B cell (primary cell): Measurements from ENCODE around the gene CRISPLD2. TPM values are rescaled to one million over a fixed set of nuclear protein-coding genes. Genes with fewer than 3 reads are reported as not detected.
A peak's percentile ranks its signal among the peaks of the same experiment; 100 is the strongest.

ENCODE experiments used
- ATAC-seq: fragments of 200-7000 bp; cut with Tn5 transposase; one replicate; pipeline ENCODE4 v1.10.0; 2021; ENCODE audit warnings: low read depth, mild to moderate bottlenecking, moderate number of reproducible peaks, moderate library complexity
- CTCF ChIA-PET: fragments of 350-600 bp; sonication (Branson Sonifier 250); formaldehyde crosslinking; loops from one replicate; lab custom pipeline; 2021; ENCODE audit warnings: antibody characterized with exemption, inconsistent platforms; lab: Charles Lee
- POLR2A ChIA-PET: fragments of 350-600 bp; sonication (Branson Sonifier 250); formaldehyde crosslinking; loops from one replicate; lab custom pipeline; 2021; ENCODE audit warnings: antibody characterized with exemption; lab: Charles Lee
- DNase-seq: peaks from one replicate; pipeline ENCODE4 v3.0.0; 2013
- H2AFZ ChIP-seq: 2 replicates; pipeline ENCODE4 v1.6.1; 2012; ENCODE audit warnings: mild to moderate bottlenecking, low read depth, low read length; ENCODE audit not compliant: insufficient read depth, poor library complexity, severe bottlenecking
- H3K27ac ChIP-seq, 2 donors: 1 replicate in 1 of 2; 2 replicates in 1 of 2; pipeline ENCODE4 v1.5.1; 2012 to 2013; ENCODE audit warnings: low read length in 2 of 2, mild to moderate bottlenecking in 2 of 2, moderate library complexity in 1 of 2
- H3K27me3 ChIP-seq, 4 experiments: fragments of 200-600 bp in 1 of 4; sonication (generic) in 1 of 4; replicated peaks in 1 of 4; 1 replicate in 2 of 4; 2 replicates in 2 of 4; pipeline versions ENCODE4 v1.6.1 to v1.7.0; 2013 to 2016; ENCODE audit warnings: low read length in 3 of 4, mild to moderate bottlenecking in 2 of 4, mixed read lengths in 1 of 4, moderate library complexity in 1 of 4; ENCODE audit not compliant: insufficient read depth in 4 of 4, control insufficient read depth in 3 of 4; ENCODE audit errors: control extremely low read depth in 1 of 4
- H3K36me3 ChIP-seq, 2 experiments: replicated peaks in 1 of 2; 1 replicate in 1 of 2; 2 replicates in 1 of 2; pipeline versions ENCODE4 v1.6.1 to v1.7.1; 2013; ENCODE audit warnings: low read length in 1 of 2; ENCODE audit not compliant: insufficient read depth in 2 of 2, control insufficient read depth in 1 of 2; ENCODE audit errors: control extremely low read depth in 1 of 2, extremely low read depth in 1 of 2
- H3K4me1 ChIP-seq, 2 donors: fragments of 200-600 bp in 1 of 2; sonication (generic) in 1 of 2; 1 replicate in 1 of 2; 2 replicates in 1 of 2; pipeline versions ENCODE4 v1.5.1 to v1.6.1; 2013 to 2017; ENCODE audit warnings: low read length in 2 of 2; ENCODE audit not compliant: control insufficient read depth in 2 of 2, insufficient read depth in 2 of 2
- H3K4me2 ChIP-seq: replicated peaks from 2 replicates; pipeline ENCODE3; 2012; ENCODE audit warnings: mild to moderate bottlenecking, low read depth, low read length; ENCODE audit not compliant: poor library complexity, severe bottlenecking
- H3K4me3 ChIP-seq, 5 experiments: fragments of 200-600 bp in 1 of 5; sonication (generic) in 1 of 5; 1 replicate in 3 of 5; 2 replicates in 2 of 5; pipeline versions ENCODE4 v1.5.1 to v1.7.0; 2011 to 2016; ENCODE audit warnings: low read length in 4 of 5, mild to moderate bottlenecking in 4 of 5, low read depth in 2 of 5, control low read depth in 1 of 5, moderate library complexity in 1 of 5; ENCODE audit not compliant: insufficient read depth in 1 of 5; ENCODE audit errors: control extremely low read depth in 1 of 5, extremely low read depth in 1 of 5
- H3K79me2 ChIP-seq: fragments of 200-600 bp; sonication (generic); one replicate; pipeline ENCODE4 v1.6.0; 2016; ENCODE audit warnings: low read length; ENCODE audit not compliant: control insufficient read depth, insufficient read depth
- H3K9ac ChIP-seq: fragments of 200-600 bp; sonication (generic); 2 replicates; pipeline ENCODE4 v1.6.1; 2017; ENCODE audit warnings: mild to moderate bottlenecking, low read length, moderate library complexity
- H3K9me3 ChIP-seq, 3 donors: one replicate each; pipeline versions ENCODE4 v1.6.1 to v1.7.1; 2013; ENCODE audit warnings: low read length in 2 of 3; ENCODE audit not compliant: control insufficient read depth in 2 of 3, insufficient read depth in 1 of 3; ENCODE audit errors: control extremely low read depth in 1 of 3
- H4K20me1 ChIP-seq: 2 replicates; pipeline ENCODE4 v1.6.0; 2012; ENCODE audit warnings: mild to moderate bottlenecking, low read length; ENCODE audit not compliant: insufficient read depth, control insufficient read depth, poor library complexity, severe bottlenecking
- H3K27ac Mint-ChIP-seq: one replicate; pipeline ENCODE4 v1.8.0; 2021; ENCODE audit warnings: mixed read lengths
- H3K27me3 Mint-ChIP-seq: one replicate; pipeline ENCODE4 v1.8.0; 2021; ENCODE audit warnings: mixed read lengths
- H3K4me1 Mint-ChIP-seq: one replicate; pipeline ENCODE4 v1.8.0; 2021; ENCODE audit warnings: mixed read lengths
- H3K4me3 Mint-ChIP-seq: one replicate; pipeline ENCODE4 v1.8.0; 2021; ENCODE audit warnings: mixed read lengths
- H3K9me3 Mint-ChIP-seq: one replicate; pipeline ENCODE4 v1.8.0; 2022; ENCODE audit warnings: mixed read lengths; ENCODE audit not compliant: insufficient read depth
- CTCF ChIP-seq: fragments of 200-600 bp; IDR thresholded peaks from one replicate; pipeline ENCODE4 v1.8.0; 2022; ENCODE audit warnings: antibody characterized with exemption, mild to moderate bottlenecking
- EZH2 ChIP-seq: IDR thresholded peaks from 2 replicates; pipeline ENCODE4 v1.6.1; 2012; ENCODE audit warnings: borderline replicate concordance, low read depth, mild to moderate bottlenecking, moderate library complexity, low read length; ENCODE audit not compliant: insufficient read depth, poor library complexity, severe bottlenecking
- WGBS: methylation state at CpG from one replicate; pipeline ENCODE4 v1.1.5; 2013; ENCODE audit warnings: missing lambda C conversion rate; ENCODE audit not compliant: insufficient coverage; 5-methylcytosine and 5-hydroxymethylcytosine counted together
- intact Hi-C: fragments of 100-400 bp; cut with micrococcal nuclease; formaldehyde crosslinking; loops from one replicate; pipeline ENCODE4 v1.10.0; 2022
- polyA plus RNA-seq: library from polyadenylated mRNA; depleted of rRNA; stranded (reverse); fragments of >200 nt; gene quantifications from 2 replicates; pipeline ENCODE4 v1.2.3, GENCODE V29; 2012
- total RNA-seq, 2 donors: library from RNA; stranded (reverse); fragments of 120-200 nt in 1 of 2; gene quantifications; 1 replicate in 1 of 2; 2 replicates in 1 of 2; pipeline versions ENCODE4 v1.2.3 to v1.2.4, GENCODE V29; 2013 to 2022

The CRISPLD2 gene
- total and polyA plus RNA-seq, 2 donors (not counting 1 experiment from before 2014, with no cell fraction given), result 0.25 to 0.37 TPM

- intact Hi-C loops, result no loop called here
- DNase-seq (no peak), ATAC-seq (no peak)
- H3K4me1 Mint-ChIP-seq, result no peaks in the 10 kb centered on the region
- Histone ChIP-seq H3K36me3 (peaks cover 6 to 67% of the 10 kb centered on the region in 2 experiments), H3K27ac (no peak overlapping the region), H3K4me2 (no peak overlapping the region), H3K4me3 (peak overlapping the region in 1 of 5 experiments; percentile 14), H3K27me3 (no peaks in the 10 kb centered on the region), H3K9ac (no peak overlapping the region), H4K20me1 (peaks cover 19% of the 10 kb centered on the region), H3K9me3 (no peaks in the 10 kb centered on the region), H3K4me1 (no peaks in the 10 kb centered on the region), H3K79me2 (no peaks in the 10 kb centered on the region), H2AFZ (no peak overlapping the region)
- no peaks in the 10 kb centered on the region for H3K9me3 Mint-ChIP-seq
- POLR2A ChIA-PET, result no interaction called here
- H3K27me3 Mint-ChIP-seq, result no peaks in the 10 kb centered on the region
- 100% methylated on average over 5 of the region's 5 CpGs for WGBS
- TF ChIP-seq CTCF (no peak), EZH2 (no peak)
- no peak overlapping the region for H3K4me3 Mint-ChIP-seq
- CTCF ChIA-PET, result no interaction called here
- no peak overlapping the region for H3K27ac Mint-ChIP-seq
Observed at GRCh38 chr16:84777435-84777834, 42.4 kb upstream of the CRISPLD2 start.

GRCh38 chr16:84778720-84779119 is 41.1 kb upstream of the CRISPLD2 start:
- 94% methylated on average over 17 of the region's 18 CpGs for WGBS
- no peak overlapping the region for H3K4me3 ChIP-seq
- no peak overlapping the region for H3K4me2 ChIP-seq
- intact Hi-C loops, result no loop called here
- peaks cover 4 to 54% of the 10 kb centered on the region in 2 experiments for H3K36me3 ChIP-seq
- H3K9ac ChIP-seq, result no peak overlapping the region
- no peak overlapping the region for H2AFZ ChIP-seq
- no peaks in the 10 kb centered on the region for H3K79me2 ChIP-seq
- H3K4me3 Mint-ChIP-seq, result no peak overlapping the region
- no peak overlapping the region for H3K27ac ChIP-seq
- ATAC-seq, result no peak
- no peaks in the 10 kb centered on the region for H3K4me1 Mint-ChIP-seq
- no peak overlapping the region for H3K27ac Mint-ChIP-seq
- H3K9me3 ChIP-seq, result no peaks in the 10 kb centered on the region
- peaks cover 7% of the 10 kb centered on the region for H4K20me1 ChIP-seq
- CTCF ChIA-PET, result no interaction called here
- POLR2A ChIA-PET, result no interaction called here
- no peaks in the 10 kb centered on the region for H3K27me3 Mint-ChIP-seq
- no peak for DNase-seq
- H3K9me3 Mint-ChIP-seq, result no peaks in the 10 kb centered on the region
- TF ChIP-seq EZH2 (no peak), CTCF (no peak)
- H3K4me1 ChIP-seq, result no peaks in the 10 kb centered on the region
- H3K27me3 ChIP-seq, result no peaks in the 10 kb centered on the region
